Neural cell (in vitro differentiated cells): ENCODE measurements around the gene TPTE. TPM values are rescaled to one million over a fixed set of nuclear protein-coding genes. Genes with fewer than 3 reads are reported as not detected.
"Not testable (repeated sequence)": the region's sequence is repeated elsewhere in the genome, so short reads cannot be mapped to it uniquely, and the experiment has no call there.

Source experiments
- H2AFZ ChIP-seq: fragments of 200-600, 300-800 bp; sonication (generic), shearing (Covaris generic); 2 replicates; pipeline ENCODE4 v1.6.0; 2014; ENCODE audit warnings: low read depth, mild to moderate bottlenecking, antibody characterized with exemption, low read length, moderate library complexity
- H3F3A ChIP-seq: fragments of 200-600 bp; shearing (Covaris generic); 2 replicates; pipeline ENCODE4 v1.6.1; 2016; ENCODE audit warnings: mild to moderate bottlenecking, moderate library complexity, mixed read lengths, antibody characterized with exemption, low read length; ENCODE audit not compliant: insufficient read depth, poor library complexity, severe bottlenecking
- H3K27ac ChIP-seq: fragments of 200-600, 300-800 bp; sonication (generic), shearing (Covaris generic); 2 replicates; pipeline ENCODE4 v1.5.1; 2014; ENCODE audit warnings: mild to moderate bottlenecking, low read length, moderate library complexity
- H3K27me3 ChIP-seq: fragments of 300-800, 200-600 bp; sonication (generic), shearing (Covaris generic); 2 replicates; pipeline ENCODE4 v1.6.0; 2014; ENCODE audit warnings: mild to moderate bottlenecking, low read depth, low read length, moderate library complexity; ENCODE audit not compliant: insufficient read depth
- H3K36me3 ChIP-seq: fragments of 300-800, 200-600 bp; sonication (generic), shearing (Covaris generic); 2 replicates; pipeline ENCODE4 v1.5.1; 2014; ENCODE audit warnings: mild to moderate bottlenecking, antibody characterized with exemption, low read length, moderate library complexity; ENCODE audit not compliant: insufficient read depth
- H3K4me2 ChIP-seq: fragments of 300-800, 200-600 bp; sonication (generic), shearing (Covaris generic); 2 replicates; pipeline ENCODE4 v1.6.0; 2014; ENCODE audit warnings: mild to moderate bottlenecking, low read length
- H3K4me3 ChIP-seq: fragments of 300-800, 200-600 bp; sonication (generic), shearing (Covaris generic); 2 replicates; pipeline ENCODE4 v1.5.1; 2014; ENCODE audit warnings: mild to moderate bottlenecking, low read length, moderate library complexity
- H3K79me2 ChIP-seq: fragments of 200-600 bp; shearing (Covaris generic); replicated peaks from 2 replicates; pipeline ENCODE4 v1.6.0; 2014; ENCODE audit warnings: mild to moderate bottlenecking, low read length, moderate library complexity; ENCODE audit not compliant: insufficient read depth
- H3K9ac ChIP-seq: fragments of 300-800, 200-600 bp; sonication (generic), shearing (Covaris generic); 2 replicates; pipeline ENCODE4 v1.6.1; 2016; ENCODE audit warnings: mild to moderate bottlenecking, low read length, mixed read lengths
- H3K9me2 ChIP-seq: fragments of 200-600 bp; shearing (Covaris generic); 2 replicates; pipeline ENCODE4 v1.6.1; 2016; ENCODE audit warnings: mild to moderate bottlenecking, low read length, mixed read lengths; ENCODE audit not compliant: insufficient read depth
- H3K9me3 ChIP-seq: fragments of 200-600, 300-800 bp; sonication (generic), shearing (Covaris generic); 2 replicates; pipeline ENCODE4 v1.6.1; 2016; ENCODE audit warnings: mild to moderate bottlenecking, mixed run types, low read length, moderate library complexity, mixed read lengths
- H4K20me1 ChIP-seq: fragments of 200-600 bp; shearing (Covaris generic); 2 replicates; pipeline ENCODE4 v1.6.1; 2016; ENCODE audit warnings: mild to moderate bottlenecking, mixed run types; ENCODE audit not compliant: insufficient read depth
- EP300 ChIP-seq: fragments of 450-650 bp; conservative IDR thresholded peaks from 2 replicates; pipeline ENCODE4 v1.6.1; 2014; ENCODE audit warnings: antibody characterized with exemption, mild to moderate bottlenecking, moderate library complexity; ENCODE audit not compliant: poor library complexity, severe bottlenecking
- EZH2 ChIP-seq: fragments of 200-600, 300-800 bp; shearing (Covaris generic), sonication (generic); IDR thresholded peaks from 2 replicates; pipeline ENCODE4 v1.6.1; 2014; ENCODE audit warnings: antibody characterized with exemption, low read length, borderline replicate concordance, mild to moderate bottlenecking; ENCODE audit not compliant: insufficient read depth, poor library complexity, severe bottlenecking
- MXI1 ChIP-seq: fragments of 450-650 bp; conservative IDR thresholded peaks from 2 replicates; pipeline ENCODE4 v1.6.1; 2014; ENCODE audit warnings: antibody characterized with exemption, mild to moderate bottlenecking; ENCODE audit not compliant: poor library complexity, severe bottlenecking
- POLR2AphosphoS5 ChIP-seq: IDR thresholded peaks from 2 replicates; pipeline ENCODE4 v1.6.1; 2012
- RAD21 ChIP-seq: fragments of 450-650 bp; conservative IDR thresholded peaks from 2 replicates; pipeline ENCODE4 v1.6.1; 2014; ENCODE audit warnings: antibody characterized with exemption, mild to moderate bottlenecking, moderate library complexity
- SMC3 ChIP-seq: fragments of 450-650 bp; conservative IDR thresholded peaks from 2 replicates; pipeline ENCODE4 v1.6.1; 2014; ENCODE audit warnings: antibody characterized with exemption, mild to moderate bottlenecking, moderate library complexity; ENCODE audit not compliant: poor library complexity
- TAF1 ChIP-seq: IDR thresholded peaks from 2 replicates; pipeline ENCODE4 v1.6.1; 2012; ENCODE audit warnings: low read depth
- polyA minus RNA-seq: library from RNA; depleted of rRNA, polyadenylated mRNA; stranded (reverse); fragments of >200 nt; gene quantifications from 2 replicates; pipeline ENCODE4 v1.2.3, GENCODE V29; 2014
- polyA plus RNA-seq: library from polyadenylated mRNA; depleted of rRNA; stranded (reverse); fragments of >200 nt; gene quantifications from 2 replicates; pipeline ENCODE4 v1.2.3, GENCODE V29; 2014
- TF ChIP-seq, protein P1 (sequence below): IDR thresholded peaks from 2 replicates; pipeline ENCODE4 v1.6.1; 2012; ENCODE audit warnings: borderline replicate concordance
- TF ChIP-seq, protein P2 (sequence below): fragments of 450-650 bp; IDR thresholded peaks from 2 replicates; pipeline ENCODE4 v1.5.1; 2014; ENCODE audit warnings: antibody characterized with exemption, mild to moderate bottlenecking, moderate library complexity; ENCODE audit not compliant: poor library complexity, severe bottlenecking

The TPTE gene
- polyA plus RNA-seq: 0.24 TPM in 1 of 2 replicates, not detected in the other
- polyA minus RNA-seq: not detected in 2 replicates

DNA sequence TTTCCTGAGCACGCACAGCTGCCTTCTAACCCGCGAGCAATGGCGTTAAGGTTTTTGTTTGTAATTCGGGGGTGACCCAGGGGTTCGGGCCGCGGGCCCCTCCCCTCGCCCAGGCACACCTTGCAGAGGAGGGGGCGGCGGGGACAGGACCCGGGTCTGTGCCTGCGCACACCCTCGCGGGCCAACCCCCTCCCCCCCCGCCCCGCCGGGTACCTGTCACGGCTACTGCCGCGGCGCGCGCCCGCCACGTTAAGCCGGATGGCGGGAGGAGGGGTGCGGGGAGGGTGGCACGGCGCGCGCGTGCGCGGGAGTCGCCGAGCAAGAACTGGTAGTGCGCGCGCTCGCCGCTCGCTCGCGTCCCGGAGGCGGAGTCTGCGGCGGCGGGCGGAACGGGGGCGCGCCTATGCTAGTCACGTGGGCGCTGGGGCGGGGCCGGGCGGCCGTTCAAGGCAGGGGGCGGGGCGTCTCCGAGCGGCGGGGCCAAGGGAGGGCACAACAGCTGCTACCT is at the start of gene TPTE:
Gene TPTE, plus strand, starts transcription at position 493 of the 508 bp plus-strand sequence. CDS start 17,141 bp downstream, outside the sequence.
- no peaks in the 10 kb centered on the region for H3K79me2 ChIP-seq

DNA sequence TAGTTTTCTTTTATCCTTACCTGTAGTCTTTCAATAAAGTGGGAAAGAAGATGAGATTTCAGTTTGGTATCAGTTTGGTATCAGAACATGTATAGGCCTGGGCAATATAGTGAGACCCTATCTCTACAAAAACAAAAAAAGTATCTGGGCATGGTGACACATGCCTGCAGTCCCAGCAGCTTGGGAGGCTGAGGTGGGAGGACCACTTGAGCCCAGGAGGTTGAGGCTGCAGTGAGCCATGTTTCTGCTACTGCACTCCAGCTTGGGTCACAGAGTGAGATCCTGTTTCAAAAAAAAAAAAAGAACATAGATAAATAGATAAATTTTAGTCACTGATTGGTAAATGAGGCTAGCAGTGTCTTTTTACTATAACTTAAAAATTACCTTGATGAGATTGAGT is 49.4 kb upstream of the TPTE start:
- H3K4me2 ChIP-seq, H3K36me3 ChIP-seq, H3K79me2 ChIP-seq, H3K27me3 ChIP-seq, H3K9me3 ChIP-seq, H3F3A ChIP-seq, H3K9me2 ChIP-seq, H3K27ac ChIP-seq, H2AFZ ChIP-seq, H3K4me3 ChIP-seq, H3K9ac ChIP-seq, H4K20me1 ChIP-seq: not testable (repeated sequence)

More for the DNA sequence above, at the start of gene TPTE:
- Histone ChIP-seq H3K9ac (no peak within 1 kb of the TSS), H3F3A (no peaks in the 10 kb centered on the region), H2AFZ (no peak within 1 kb of the TSS), H4K20me1 (no peaks in the 10 kb centered on the region), H3K4me2 (no peak within 1 kb of the TSS), H3K27me3 (no peaks in the 10 kb centered on the region), H3K27ac (no peak within 1 kb of the TSS), H3K9me2 (no peaks in the 10 kb centered on the region), H3K36me3 (no peaks in the 10 kb centered on the region), H3K9me3 (peaks cover 13% of the 10 kb centered on the region), H3K4me3 (no peak within 1 kb of the TSS)
- TF ChIP-seq EP300 (no peak), TAF1 (no peak), SMC3 (no peak), MXI1 (no peak), EZH2 (no peak), POLR2AphosphoS5 (no peak), RAD21 (no peak)
- TF ChIP-seq, protein P1, sequence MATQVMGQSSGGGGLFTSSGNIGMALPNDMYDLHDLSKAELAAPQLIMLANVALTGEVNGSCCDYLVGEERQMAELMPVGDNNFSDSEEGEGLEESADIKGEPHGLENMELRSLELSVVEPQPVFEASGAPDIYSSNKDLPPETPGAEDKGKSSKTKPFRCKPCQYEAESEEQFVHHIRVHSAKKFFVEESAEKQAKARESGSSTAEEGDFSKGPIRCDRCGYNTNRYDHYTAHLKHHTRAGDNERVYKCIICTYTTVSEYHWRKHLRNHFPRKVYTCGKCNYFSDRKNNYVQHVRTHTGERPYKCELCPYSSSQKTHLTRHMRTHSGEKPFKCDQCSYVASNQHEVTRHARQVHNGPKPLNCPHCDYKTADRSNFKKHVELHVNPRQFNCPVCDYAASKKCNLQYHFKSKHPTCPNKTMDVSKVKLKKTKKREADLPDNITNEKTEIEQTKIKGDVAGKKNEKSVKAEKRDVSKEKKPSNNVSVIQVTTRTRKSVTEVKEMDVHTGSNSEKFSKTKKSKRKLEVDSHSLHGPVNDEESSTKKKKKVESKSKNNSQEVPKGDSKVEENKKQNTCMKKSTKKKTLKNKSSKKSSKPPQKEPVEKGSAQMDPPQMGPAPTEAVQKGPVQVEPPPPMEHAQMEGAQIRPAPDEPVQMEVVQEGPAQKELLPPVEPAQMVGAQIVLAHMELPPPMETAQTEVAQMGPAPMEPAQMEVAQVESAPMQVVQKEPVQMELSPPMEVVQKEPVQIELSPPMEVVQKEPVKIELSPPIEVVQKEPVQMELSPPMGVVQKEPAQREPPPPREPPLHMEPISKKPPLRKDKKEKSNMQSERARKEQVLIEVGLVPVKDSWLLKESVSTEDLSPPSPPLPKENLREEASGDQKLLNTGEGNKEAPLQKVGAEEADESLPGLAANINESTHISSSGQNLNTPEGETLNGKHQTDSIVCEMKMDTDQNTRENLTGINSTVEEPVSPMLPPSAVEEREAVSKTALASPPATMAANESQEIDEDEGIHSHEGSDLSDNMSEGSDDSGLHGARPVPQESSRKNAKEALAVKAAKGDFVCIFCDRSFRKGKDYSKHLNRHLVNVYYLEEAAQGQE: no peak
- TF ChIP-seq, protein P2, sequence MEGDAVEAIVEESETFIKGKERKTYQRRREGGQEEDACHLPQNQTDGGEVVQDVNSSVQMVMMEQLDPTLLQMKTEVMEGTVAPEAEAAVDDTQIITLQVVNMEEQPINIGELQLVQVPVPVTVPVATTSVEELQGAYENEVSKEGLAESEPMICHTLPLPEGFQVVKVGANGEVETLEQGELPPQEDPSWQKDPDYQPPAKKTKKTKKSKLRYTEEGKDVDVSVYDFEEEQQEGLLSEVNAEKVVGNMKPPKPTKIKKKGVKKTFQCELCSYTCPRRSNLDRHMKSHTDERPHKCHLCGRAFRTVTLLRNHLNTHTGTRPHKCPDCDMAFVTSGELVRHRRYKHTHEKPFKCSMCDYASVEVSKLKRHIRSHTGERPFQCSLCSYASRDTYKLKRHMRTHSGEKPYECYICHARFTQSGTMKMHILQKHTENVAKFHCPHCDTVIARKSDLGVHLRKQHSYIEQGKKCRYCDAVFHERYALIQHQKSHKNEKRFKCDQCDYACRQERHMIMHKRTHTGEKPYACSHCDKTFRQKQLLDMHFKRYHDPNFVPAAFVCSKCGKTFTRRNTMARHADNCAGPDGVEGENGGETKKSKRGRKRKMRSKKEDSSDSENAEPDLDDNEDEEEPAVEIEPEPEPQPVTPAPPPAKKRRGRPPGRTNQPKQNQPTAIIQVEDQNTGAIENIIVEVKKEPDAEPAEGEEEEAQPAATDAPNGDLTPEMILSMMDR: no peak

DNA sequence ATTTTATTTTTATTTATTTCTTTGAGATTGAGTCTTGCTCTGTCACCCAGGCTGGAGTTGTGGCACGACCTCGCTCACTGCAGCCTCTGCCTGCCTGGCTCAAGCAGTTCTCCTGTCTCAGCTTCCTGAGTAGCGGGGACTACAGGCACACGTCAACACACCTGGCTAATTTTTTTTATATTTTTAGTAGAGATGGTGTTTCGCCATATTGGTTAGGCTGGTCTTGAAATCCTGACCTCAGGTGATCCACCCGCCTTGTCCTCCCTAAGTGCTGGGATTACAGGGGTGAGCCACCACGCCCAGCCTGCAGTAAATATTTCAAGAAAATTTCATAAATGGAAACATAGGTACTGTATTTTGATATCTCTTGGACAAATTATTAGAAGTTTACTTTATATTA is 43.6 kb upstream of the TPTE start:
- not testable (repeated sequence) for H3K27ac ChIP-seq, H3K9me3 ChIP-seq, H3K27me3 ChIP-seq, H3K4me2 ChIP-seq, H3K4me3 ChIP-seq, H3K9me2 ChIP-seq, H3K36me3 ChIP-seq, H3F3A ChIP-seq, H3K79me2 ChIP-seq, H2AFZ ChIP-seq, H4K20me1 ChIP-seq, H3K9ac ChIP-seq

DNA sequence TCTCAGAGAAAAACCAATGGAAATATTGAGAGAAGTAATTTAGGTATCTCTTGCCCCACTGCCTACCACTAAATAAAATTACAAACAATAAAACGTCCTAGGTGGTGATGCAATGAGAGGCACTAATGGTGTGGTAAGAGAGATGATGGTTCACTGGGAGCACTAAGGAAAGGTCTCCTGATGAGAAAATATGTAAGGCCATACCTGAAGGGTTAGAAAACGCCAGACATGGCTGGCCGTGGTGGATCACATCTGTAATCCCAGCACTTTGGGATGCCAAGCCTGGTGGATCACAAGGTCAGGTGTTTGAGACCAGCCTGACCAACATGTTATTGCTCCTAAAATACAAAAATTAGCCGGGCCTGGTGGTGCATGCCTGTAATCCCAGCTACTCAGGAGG is 41.5 kb upstream of the TPTE start:
- H3K36me3 ChIP-seq, H3K27ac ChIP-seq, H3K9me3 ChIP-seq, H3F3A ChIP-seq, H3K9me2 ChIP-seq, H2AFZ ChIP-seq, H4K20me1 ChIP-seq, H3K27me3 ChIP-seq, H3K9ac ChIP-seq, H3K4me2 ChIP-seq, H3K4me3 ChIP-seq, H3K79me2 ChIP-seq: not testable (repeated sequence)

DNA sequence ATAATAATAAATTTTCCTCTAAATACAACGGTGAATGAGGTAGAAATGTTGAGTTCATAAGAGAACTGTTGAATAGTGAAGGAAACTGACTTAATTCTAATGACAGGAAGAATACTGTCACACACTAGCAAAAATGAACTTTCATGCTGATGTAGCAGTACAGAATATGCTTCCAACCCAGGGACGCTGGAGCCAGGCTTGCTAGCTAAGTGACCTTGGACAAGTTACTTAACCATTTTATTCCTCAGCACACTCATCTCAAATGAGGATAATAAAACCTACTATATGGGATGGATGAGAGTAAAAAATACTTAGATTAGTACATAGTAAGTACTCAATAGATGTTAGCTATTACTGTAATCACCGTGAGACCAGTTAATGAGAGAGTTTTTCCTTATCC is 36.5 kb upstream of the TPTE start:
- not testable (repeated sequence) for H3K9me2 ChIP-seq, H3K4me3 ChIP-seq, H3K79me2 ChIP-seq, H2AFZ ChIP-seq, H4K20me1 ChIP-seq, H3K9ac ChIP-seq, H3K4me2 ChIP-seq, H3F3A ChIP-seq, H3K36me3 ChIP-seq, H3K27me3 ChIP-seq, H3K9me3 ChIP-seq, H3K27ac ChIP-seq
